ENCODE measurements around the gene SGSH.

SGSH gene

DNA sequence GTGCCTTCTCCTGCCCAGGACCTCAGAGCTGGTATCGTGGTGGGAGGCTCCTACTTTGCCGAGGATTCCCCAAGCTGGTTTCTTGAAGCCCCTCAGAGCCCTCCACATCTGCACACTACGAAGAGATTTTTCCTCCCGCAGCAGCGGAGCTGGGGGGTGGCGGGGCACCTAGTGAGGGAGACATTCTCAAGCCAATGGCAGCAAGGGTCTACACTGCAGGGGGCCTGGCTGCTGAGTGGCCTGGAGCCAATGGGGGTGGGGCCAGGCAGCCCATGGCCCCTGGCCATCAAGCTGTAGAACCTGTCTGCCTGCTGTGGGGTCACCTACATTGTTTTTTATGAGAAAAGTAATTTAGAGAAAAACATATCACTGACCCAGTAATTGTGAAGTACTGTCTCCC, 5.1 kb upstream of the SGSH start:
- no peak for DNase-seq

DNA sequence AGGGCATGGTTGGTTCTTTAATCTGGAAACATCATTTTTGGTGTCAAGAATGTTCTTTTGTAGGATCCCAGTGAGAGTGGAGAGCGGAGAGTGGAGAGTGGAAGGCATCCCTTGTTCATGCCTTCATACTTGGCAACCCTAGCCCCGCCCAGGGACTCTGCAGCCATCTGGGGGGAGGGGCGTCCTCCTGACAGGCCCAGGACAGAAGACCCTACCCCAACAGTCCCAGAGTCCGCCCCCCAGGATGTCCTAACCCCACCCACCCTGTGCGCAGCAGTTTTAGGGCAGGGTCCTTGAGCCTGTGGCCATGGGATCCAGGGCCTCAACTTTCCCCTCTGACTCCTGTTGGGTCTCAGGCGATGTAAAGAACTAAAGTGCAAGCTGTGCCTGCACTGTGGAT, 4.5 kb upstream of the SGSH start:
- DNase-seq = no peak

DNA sequence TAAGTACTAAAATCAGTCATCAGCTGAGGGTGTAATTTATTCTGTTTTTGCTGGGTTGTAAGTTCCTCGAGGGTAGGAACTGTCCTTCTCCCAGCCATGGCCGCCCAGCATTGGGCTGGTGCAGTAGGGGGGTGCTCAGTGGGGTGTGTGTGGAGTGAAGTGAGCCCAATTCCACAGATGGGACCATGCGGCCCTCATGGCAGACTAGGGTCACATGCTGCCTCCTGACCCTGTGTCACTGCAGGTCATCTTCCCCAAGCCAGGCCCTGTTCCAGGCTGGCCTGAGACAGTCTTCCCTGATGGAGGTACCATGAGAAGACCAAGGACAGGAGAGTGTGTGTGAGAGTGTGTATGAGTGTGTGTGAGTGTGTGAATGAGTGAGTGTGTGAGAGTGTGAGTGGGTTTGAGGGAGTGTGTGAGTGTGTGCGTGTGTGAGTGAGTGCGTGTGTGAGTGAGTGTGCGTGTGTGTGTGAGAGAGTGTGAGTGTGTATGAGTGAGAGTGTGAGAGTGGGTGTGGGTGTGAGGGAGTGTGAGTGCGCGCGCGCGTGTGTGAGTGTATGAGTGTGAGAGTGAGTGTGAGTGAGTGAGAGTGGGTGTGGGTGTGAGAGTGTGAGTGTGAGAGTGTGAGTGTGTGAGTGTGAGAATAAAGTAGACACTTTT, 3.8 kb upstream of the SGSH start:
- DNase-seq = no peak

DNA sequence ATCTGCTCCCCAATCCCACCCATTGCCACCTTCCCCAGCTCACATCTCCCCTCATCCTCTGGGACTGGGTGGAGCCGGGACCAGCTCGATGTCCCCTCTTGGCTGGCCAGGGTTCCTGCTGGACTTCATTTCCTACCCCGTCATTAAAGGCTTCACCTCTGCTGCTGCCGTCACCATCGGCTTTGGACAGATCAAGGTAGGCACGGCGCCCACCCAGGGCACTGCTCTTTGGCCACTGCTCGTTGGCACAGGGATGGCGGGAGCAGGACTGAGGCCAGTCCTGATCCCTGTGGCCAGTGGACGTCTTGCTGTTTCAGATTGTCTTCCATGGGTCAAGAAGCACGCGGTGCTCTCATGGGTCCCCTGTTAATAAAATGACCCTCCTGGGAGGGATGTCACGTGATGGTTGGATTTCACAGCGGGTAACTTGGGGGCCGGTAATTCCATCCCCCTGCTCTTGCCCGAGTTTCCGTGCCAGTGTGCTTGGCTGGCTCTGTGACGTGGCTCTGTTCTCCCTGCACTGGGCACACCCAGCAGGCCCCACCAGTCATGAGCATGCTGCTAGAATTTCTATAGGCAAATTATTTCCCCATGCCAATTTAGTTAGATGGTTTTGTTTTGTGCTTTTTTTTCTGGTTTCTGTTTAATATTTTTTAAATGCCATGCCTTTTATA, 3.1 kb upstream of the SGSH start:
- DNase-seq = no peak

DNA sequence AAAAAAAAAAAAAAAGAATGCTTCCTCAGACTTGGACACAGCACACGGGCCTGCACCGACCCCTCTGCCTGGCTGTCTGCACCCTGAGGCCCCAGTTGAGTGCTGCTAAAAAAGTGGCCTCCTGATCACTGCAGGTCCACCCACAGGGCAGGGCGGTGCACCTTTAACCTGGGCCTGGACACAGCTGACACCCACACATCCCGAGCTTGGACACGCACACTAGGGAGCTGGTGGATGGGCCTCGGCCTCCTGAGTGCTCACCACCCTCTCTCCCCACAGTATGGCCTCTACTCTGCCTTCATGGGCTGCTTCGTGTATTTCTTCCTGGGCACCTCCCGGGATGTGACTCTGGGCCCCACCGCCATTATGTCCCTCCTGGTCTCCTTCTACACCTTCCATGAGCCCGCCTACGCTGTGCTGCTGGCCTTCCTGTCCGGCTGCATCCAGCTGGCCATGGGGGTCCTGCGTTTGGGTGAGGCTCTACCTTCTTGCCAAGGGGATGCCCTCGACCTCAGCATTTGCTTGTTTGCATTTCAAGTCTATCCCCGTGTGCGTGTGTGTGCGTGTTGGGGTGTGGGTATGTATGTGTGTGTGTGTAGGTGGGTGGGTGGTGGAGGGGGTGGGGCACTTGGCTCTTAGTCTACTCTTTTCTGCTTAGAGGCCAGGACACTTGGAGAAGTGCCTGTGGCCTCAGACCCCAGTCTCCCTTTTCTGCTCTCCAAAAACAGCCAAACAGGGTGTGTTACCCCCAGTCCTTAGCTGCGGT, 2.4 kb upstream of the SGSH start:
- no peak for DNase-seq

DNA sequence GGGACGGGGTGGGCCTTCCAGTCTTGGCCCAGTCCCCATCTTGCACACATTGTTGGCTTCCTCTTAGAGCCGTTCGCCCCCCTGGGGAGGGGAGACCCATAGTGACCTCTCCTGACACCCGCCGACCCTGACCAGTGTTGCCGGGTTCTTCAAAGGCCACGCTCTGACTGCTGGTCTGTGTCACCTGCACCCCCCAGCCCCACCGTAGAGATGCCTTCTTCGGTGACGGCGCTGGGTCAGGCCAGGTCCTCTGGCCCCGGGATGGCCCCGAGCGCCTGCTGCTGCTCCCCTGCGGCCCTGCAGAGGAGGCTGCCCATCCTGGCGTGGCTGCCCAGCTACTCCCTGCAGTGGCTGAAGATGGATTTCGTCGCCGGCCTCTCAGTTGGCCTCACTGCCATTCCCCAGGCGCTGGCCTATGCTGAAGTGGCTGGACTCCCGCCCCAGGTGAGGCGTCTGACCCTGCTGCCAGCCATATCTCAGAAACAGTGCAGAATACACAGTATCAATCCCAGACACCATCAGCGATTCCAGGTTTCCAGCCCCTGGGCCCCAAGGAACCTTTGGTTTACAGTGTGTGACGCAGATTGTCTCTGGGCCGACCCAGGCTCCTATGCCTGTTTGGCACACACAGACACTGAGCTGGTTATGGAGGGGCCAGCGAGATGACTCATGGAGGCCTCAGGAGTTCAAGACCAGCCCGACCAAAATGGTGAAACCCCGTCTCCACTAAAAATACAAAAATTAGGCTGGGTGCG, 1.4 kb upstream of the SGSH start:
- no peak for DNase-seq

DNA sequence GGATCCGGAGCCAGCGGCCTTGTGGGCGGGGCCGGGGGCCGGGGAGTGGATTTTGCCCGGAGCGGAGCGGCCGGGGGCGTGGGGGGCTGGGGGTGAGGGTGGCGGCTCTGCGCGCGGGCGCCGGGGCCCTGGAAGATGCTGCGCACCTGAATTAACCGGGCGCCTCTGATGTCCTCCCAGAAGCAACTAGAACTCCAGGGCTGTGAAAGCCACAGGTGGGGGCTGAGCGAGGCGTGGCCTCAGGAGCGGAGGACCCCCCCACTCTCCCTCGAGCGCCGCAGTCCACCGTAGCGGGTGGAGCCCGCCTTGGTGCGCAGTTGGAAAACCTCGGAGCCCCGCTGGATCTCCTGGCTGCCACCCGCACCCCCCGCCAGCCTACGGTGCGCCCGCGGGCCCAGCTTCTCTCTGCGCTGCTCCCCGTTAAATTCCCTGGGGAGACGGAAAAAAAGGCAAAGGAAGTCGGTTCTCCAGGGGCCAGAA, 643 bp upstream of the SGSH start:
- DNase-seq = peak in 1 of 2 experiments; percentile 27

DNA sequence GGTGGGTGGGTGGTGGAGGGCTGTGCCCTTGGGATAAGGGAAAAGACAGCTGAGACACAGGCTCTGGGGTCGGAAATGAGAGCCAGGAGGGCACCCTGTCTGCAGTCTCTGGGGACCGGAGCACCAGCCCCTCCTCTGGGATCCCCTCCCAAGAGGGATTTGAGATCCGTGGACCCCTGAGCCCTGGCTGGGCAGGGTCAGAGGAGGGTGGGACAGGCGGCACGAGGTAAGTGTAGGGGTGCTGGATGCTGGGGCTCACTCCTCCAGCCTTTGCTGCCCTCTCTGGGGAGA, 425 bp downstream of the SGSH start:
- DNase-seq = no peak

DNA sequence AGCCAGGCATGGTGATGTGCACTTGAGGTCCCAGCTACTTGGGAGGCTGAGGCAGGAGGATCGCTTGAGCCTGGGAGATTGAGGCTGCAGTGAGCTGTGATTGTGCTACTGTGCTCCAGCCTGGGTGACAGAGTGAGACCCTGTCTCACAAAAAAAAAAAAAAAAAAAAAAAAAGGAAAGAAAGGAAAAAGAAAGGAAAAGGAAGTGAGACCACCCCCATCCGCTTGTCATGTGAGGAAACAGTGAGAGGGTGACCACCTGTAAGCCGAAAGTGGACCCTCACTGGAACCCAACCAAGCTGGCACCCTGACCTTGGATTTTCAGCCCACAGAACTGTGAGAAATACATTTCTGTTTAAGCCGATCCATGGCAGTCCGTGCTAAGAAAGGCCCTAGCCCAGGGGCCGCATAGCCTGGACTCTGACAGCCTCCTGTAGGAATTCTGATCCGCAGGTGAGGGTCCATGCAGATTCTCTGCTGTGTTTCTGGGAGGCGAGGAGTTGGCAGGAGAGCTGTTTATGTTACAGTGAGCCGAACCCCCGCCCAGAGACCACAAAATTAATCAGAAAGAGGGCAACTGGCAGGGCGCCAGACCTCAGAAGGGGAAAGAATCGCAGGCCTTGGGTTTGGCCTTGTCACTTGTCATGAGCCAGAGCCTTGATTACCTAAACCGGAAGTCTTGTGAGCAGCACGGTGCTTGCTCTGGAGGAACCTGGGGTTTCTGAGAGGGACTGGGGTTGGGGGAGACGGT, 945 bp downstream of the SGSH start:
- DNase-seq = peak; percentile 87 to 92

DNA sequence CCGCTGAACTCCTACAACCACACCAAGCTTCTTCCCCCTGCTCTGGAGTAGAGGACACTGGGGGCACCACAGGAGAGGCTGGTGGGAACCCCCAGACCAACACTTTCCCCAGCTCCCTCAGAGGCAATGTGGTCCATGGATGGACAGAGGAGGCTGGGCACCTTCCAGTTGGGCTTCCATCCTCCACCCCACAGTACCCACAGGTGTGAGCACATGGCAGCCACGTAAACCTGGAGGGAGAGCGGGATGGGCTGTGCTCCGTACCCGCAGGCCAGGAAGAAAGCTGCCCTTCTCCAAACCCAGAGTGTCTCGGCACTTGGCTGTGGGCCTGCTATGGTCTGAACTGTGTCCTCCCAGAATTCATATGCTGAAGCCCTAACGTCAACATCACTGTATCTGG, 1.7 kb downstream of the SGSH start:
- DNase-seq = no peak

DNA sequence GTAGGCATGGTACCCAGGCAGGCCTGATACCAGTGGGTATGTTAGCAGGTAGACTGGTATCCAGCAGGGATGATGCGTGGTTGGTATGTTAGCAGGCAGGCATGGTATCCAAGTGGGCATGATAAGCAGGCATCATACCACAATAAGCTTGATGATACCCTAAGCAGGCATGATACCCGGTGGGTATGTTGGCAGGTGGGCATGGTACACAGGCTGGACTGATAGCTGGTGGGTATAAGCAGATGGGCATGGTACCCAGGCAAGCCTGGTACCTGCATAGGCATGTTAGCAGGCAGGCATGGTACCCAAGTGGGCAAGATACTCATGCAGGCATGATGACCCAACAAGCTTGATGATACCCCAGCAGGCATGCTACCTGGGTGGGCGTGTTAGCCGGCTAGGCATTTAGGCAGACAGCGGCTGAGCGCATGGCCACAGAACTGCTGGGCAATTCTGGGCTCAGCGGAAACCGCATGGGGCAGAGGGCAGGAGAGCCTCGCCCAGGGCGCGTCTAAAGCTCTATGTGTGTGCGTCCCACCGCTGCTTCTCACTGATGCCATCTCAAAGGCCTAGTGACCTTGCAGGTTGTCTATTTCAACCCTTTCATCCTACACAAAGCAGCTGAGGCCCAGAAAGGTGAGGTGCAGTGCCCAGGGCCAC, 2.3 kb downstream of the SGSH start:
- no peak for DNase-seq

DNA sequence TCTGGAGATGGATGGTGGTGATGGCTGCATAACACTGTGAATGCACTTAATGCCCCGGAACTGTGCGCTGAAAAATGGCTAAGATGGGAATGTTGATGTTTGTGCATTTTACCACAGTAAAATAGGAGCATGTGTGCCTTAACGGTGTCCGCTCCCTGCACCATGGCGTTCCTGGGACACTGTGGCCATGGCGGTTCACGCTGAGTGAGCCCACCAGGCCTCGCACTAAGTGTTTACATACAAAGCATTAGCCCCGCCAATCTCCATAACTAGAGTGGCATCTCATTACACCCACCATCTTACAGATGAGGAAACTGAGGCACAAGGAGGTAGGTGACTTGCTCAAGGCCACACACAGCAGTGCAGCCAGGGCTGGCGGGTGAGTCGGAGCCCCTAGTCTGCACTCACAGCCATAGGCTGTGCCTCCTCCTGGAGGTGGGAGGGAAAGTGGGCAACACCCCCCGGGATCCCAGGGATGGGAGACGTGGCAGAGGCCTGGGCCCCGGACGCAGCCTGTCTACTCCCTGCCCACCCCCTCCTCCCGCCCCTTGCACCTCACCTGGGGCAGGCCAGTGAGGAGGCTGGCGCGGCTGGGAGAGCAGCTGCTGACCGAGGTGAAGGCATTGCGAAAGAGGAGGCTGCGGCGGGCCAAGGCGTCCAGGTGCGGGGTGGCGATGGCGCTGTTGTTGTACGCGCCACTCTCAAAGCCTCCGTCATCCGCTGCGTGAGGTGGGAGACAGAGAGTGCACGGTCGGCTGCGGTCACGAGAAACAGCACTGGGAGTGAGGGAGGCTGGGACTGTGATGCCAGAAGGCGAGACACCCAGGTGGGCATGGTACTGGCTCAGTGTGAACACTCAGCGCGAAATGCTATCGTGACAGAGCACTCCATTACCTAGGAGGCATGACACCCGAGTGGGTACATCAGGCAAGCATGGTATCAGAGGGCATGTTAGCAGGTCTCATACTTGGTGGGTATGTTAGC, 3.4 kb downstream of the SGSH start:
- no peak for DNase-seq

DNA sequence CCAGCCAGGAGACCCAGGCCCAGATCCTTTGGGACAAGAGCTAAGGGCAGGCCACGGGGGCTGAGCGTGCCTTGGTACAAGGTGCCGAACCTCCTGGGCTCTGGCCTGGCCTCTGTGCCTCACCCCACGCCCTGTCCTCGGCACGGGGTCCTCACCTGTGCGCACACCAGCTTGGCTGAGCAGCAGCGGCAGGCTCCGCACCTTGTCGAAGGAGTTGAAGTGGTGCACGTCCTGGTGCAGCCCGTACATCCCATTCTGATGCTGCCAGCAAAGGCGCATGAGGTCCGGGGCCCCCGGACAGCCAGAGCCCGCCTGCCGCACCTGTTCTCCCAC, 5.3 kb downstream of the SGSH start:
- no peak for DNase-seq

DNA sequence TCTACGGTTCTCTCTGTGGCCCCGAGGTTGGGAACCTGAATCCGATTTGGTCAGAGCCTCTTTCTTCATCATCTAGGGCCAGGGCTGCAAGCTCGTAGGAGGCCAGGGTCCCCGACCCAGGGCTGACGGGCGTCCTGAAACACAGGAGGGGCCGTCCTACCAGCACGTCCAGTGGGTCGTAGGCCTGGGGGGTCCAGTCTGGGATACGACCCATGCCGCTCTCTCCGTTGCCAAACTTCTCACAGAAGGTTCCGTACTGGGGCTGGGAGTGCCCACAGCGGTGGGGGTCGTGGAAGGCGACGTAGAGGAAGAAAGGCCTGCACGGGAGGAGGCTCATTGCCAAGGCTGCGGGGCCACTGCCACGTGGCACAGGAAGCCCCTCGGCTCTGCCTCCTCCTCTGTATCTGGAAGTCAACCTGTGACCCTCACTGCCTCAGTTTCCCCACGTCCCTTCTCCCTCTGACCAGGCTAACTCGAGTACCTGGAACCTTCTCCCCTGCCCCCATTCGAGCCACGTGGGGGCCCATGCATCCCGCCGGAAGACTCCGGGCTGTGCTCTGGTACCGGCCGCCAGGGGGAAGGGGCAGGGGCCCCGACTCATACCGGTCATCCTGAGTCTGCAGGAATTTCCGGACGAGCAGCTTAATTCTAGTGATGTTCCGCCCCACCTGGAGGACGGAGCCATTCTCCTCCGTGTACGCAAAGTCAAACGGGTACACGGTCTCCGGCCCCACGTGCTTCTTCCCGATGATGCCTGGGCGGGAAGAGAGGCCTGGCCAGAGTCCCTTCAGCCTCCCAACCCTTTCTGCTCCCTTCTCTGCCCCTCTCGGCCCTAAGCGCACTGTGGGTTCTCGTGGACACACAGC, 5.9 kb downstream of the SGSH start:
- no peak for DNase-seq

DNA sequence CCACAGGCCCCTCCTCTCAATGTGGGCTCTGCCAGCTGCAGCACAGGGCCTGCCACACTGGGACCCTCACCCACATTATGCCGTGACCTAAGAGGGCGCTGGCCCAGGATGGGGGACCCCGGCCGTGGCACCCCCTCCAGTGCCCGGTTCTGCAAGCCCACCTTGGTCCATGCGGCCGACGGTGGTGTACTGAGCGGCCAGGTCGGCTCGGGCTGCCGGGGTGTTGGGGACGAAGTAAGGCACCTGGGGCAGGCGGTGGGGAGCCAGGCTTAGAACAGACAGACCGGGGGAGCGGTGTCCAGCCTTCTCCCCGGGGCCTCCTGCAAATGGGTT, 6.5 kb downstream of the SGSH start:
- no peak for DNase-seq

DNA sequence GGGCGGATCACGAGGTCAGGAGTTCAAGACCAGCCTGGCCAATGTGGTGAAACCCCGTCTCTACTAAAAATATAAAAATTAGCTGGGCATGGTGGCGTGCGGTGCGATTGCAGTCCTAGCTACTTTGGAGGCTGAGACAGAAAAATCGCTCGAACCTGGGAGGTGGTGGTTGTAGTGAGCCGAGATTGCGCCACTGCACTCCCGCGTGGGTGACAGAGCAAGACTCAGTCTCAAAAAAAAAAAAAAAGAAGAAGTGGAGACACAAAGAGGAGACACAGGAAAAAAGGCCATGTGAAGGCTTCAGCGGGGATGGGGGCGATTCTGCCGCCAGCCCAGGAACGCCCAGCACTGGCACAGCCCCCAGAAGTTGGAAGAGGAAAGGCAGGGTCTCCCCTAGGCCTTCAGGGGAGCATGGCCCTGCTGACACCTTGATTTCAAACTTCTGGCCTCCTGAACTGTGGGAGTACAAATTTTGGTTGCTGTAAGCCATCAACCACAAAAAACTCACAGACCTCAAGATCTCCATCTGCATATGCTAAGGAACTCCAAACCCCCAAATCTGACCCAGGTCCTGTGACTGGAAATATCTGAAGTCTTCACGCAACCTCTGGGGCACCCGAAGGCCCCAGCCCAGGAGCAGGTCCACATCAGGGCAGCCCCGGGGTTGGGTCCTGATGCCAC, 7.0 kb downstream of the SGSH start:
- DNase-seq = no peak

DNA sequence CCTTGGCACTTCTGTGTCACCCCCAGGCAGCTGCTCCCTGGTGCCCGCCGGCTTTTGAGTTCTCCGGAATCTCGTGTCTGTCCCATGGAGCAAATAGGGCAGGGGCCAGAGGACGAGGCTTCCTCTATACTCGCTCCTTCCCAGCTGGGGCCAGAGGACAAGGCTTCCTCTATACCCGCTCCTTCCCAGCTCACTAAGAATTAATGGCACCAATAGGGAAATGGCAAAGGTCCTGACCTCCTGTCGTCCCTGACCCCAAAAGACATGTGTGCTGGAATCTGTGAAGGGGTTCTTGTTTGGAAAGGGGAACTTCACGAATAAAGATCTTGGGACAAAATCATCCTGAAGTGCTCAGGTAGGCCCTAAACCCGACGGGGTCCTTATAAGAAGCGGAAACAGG, 7.6 kb downstream of the SGSH start:
- DNase-seq = no peak

DNA sequence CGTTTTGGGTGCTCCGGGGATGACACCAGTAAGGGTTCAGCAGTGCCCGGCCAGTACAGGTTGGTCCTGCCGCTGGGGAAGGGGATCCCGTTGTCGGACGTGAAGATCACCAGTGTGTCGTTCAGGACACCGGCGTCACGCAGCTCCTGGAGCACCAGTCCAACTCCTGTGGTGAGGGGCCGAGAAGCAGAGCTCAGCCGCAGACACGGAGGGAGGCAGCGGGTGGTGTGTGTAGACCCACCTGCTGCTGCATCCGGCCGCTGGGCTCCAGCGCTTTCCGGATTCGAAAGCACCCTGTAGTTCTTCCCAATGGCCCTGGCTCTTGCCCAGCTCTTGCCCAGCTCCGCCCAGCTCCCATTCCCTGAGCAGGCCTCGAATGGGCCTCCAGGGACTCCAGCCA, 8.0 kb downstream of the SGSH start:
- no peak for DNase-seq

DNA sequence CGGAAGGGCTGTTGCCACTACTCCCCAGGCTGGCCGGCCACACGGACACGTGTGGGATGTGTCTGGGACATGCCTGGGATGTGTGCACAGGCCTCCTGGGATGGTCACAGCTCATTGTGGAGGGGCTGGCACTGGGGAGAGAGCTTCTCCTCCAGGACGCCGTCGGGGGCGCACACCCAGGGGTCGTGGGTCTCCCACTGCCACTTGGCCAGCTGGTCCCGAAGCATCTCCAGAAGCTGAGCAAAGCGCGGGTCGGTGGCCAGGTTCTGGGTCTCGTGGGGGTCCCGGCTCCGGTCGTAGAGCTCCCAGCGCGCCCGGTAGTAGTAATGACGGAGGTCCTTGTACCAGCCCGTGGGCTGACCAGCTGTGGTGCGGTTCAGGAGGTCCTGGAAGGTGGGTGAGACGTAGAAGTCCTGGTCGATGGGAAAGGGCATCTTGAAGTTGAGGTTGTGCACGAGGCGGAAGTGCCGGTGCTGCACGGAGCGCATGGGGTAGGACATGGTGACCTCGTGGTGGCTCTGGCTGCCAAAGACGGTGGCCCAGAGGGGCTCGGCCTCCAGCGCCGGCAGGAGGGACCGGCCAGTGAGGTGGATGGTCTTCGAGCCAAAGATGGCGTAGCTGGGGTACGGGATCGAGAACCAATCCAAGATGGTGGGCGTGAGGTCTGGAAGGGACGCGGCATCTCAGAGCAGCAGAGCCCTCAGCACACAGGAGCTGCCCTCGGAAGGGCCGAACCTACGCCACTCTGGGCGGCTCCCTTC, 9.6 kb downstream of the SGSH start:
- no peak for DNase-seq

All from stimulated activated CD4-positive, alpha-beta T cell treated with anti-CD3 and anti-CD28 coated beads, Interleukin-4, amount 100 ng/mL, for 4 hours (primary cell).